WTC11 (cell line): ENCODE data around the gene ZFPM1.

ENCODE experiments used
- CTCF ChIP-seq: fragments of 200-600 bp; IDR thresholded peaks from 2 replicates; pipeline ENCODE4 v1.8.0; 2022; ENCODE audit warnings: antibody characterized with exemption
- ETV6 ChIP-seq: sonication (generic); formaldehyde crosslinking; IDR thresholded peaks from 2 replicates; pipeline ENCODE4 v1.8.1; 2022; ENCODE audit warnings: mild to moderate bottlenecking, missing genetic modification reagents
- MAX ChIP-seq: sonication (generic); formaldehyde crosslinking; IDR thresholded peaks from 2 replicates; pipeline ENCODE4 v1.8.0; 2022; ENCODE audit warnings: mild to moderate bottlenecking, missing genetic modification reagents
- NR1H2 ChIP-seq: sonication (generic); formaldehyde crosslinking; IDR thresholded peaks from 2 replicates; pipeline ENCODE4 v1.9.0; 2021; ENCODE audit warnings: mild to moderate bottlenecking, moderate library complexity, missing genetic modification reagents
- NR2C2 ChIP-seq: sonication (generic); formaldehyde crosslinking; IDR thresholded peaks from 2 replicates; pipeline ENCODE4 v1.8.0; 2022; ENCODE audit warnings: mild to moderate bottlenecking, missing genetic modification reagents
- SP1 ChIP-seq: sonication (generic); formaldehyde crosslinking; conservative IDR thresholded peaks from 2 replicates; pipeline ENCODE4 v1.8.1; 2022; ENCODE audit warnings: missing genetic modification reagents
- TEAD1 ChIP-seq: sonication (generic); formaldehyde crosslinking; IDR thresholded peaks from 2 replicates; pipeline ENCODE4 v1.8.0; 2022; ENCODE audit warnings: mild to moderate bottlenecking, missing genetic modification reagents
- TEAD4 ChIP-seq: sonication (generic); formaldehyde crosslinking; IDR thresholded peaks from 2 replicates; pipeline ENCODE4 v1.8.0; 2022; ENCODE audit warnings: mild to moderate bottlenecking, missing genetic modification reagents
- USF1 ChIP-seq: sonication (generic); formaldehyde crosslinking; IDR thresholded peaks from 2 replicates; pipeline ENCODE4 v1.8.0; 2022; ENCODE audit warnings: mild to moderate bottlenecking, missing genetic modification reagents

- no peak for TF ChIP-seq CTCF
- TF ChIP-seq ETV6 (CRISPR knock-in tag): no peak
- no peak for TF ChIP-seq SP1
- TF ChIP-seq MAX: no peak
- no peak for TF ChIP-seq NR1H2 (CRISPR knock-in tag)
- TF ChIP-seq NR2C2 (CRISPR knock-in tag): no peak
- no peak for TF ChIP-seq USF1 (CRISPR knock-in tag)
- no peak for TF ChIP-seq TEAD4 (CRISPR knock-in tag)
- no peak for TF ChIP-seq TEAD1 (CRISPR knock-in tag)
These were observed 26.1 kb downstream of the ZFPM1 start for GRCh38 chr16:88478889-88479792.
